ENCODE results near the gene GNG14. TPM values are rescaled to one million over a fixed set of nuclear protein-coding genes. Genes with fewer than 3 reads are reported as not detected.

GNG14 gene
- total RNA-seq, 1 donor from 2014 or later = not detected

DNA sequence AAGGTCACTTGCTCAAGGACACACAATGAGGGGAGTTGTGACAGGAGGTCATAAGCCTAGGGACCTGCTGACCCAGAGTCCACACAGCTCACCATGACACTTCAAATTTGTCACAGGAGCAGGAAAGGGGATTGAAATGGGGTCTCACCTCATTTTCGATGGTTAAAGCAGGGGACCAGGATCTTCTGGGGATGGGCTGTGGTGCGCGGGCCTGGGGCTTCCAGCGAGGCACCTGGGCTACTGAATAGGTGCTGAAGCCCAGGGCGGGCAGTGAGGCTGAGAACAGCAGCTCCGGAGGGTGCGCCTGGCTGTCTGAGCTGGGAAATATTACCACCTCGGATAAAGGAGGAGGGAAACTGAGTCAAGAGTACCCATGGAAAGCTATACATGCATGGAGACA is 32.3 kb upstream of the GNG14 start:
- Histone ChIP-seq H3K27me3 (ENCODE audit: control insufficient read depth, insufficient read depth, low read length) (no peaks in the 10 kb centered on the region), H3K36me3 (ENCODE audit: control insufficient read depth, insufficient read depth, low read length) (peaks cover 5% of the 10 kb centered on the region), H3K4me3 (ENCODE audit: low read depth, low read length) (no peak overlapping the region)
- TF ChIP-seq, protein P1, sequence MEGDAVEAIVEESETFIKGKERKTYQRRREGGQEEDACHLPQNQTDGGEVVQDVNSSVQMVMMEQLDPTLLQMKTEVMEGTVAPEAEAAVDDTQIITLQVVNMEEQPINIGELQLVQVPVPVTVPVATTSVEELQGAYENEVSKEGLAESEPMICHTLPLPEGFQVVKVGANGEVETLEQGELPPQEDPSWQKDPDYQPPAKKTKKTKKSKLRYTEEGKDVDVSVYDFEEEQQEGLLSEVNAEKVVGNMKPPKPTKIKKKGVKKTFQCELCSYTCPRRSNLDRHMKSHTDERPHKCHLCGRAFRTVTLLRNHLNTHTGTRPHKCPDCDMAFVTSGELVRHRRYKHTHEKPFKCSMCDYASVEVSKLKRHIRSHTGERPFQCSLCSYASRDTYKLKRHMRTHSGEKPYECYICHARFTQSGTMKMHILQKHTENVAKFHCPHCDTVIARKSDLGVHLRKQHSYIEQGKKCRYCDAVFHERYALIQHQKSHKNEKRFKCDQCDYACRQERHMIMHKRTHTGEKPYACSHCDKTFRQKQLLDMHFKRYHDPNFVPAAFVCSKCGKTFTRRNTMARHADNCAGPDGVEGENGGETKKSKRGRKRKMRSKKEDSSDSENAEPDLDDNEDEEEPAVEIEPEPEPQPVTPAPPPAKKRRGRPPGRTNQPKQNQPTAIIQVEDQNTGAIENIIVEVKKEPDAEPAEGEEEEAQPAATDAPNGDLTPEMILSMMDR (IDR thresholded peaks at IDR 0.05; ENCODE audit: insufficient read depth, low read length, severe bottlenecking) = no peak
- FAIRE-seq (no peak), DNase-seq (ENCODE audit: low read depth) (no peak)

DNA sequence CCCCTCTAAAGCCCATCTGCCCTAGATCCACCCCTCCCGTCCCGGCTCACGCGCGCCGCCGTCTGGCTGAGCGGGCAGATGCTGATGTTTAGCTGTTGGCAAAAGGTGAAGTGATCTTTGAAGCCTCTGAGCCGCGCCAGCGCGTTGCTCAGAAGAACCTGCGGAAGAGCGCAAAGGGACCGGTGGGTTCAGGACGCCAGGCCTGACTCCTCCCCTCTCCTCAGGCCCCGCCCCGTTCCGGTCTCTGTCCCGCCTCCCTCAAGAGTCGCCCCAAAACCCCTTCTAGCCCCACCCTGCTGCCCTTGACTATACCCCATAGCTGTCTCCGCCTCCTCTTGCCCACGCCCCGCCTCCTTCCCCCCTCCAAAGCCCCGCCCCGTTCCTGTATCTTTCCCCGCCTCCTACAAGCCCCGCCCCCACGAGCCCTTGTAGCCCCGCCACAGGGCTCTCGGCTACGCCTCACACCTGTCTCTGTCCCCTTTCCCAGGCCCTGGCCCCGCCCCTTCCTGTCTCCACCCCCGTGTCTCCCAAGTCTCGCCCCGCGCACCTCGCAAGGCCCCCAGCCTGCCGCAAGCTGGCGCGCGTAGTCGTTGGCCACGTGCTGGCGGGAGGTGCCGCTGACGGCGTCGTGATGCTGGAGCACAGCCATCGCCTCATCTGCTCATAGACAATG is 30.8 kb upstream of the GNG14 start:
- peaks cover 10% of the 10 kb centered on the region for H3K36me3 ChIP-seq (ENCODE audit: control insufficient read depth, insufficient read depth, low read length)
- no peak for FAIRE-seq
- TF ChIP-seq, protein P1 (IDR thresholded peaks at IDR 0.05; ENCODE audit: insufficient read depth, low read length, severe bottlenecking) = no peak
- H3K4me3 ChIP-seq (ENCODE audit: low read depth, low read length) = no peak overlapping the region
- no peaks in the 10 kb centered on the region for H3K27me3 ChIP-seq (ENCODE audit: control insufficient read depth, insufficient read depth, low read length)
- no peak for DNase-seq (ENCODE audit: low read depth)

DNA sequence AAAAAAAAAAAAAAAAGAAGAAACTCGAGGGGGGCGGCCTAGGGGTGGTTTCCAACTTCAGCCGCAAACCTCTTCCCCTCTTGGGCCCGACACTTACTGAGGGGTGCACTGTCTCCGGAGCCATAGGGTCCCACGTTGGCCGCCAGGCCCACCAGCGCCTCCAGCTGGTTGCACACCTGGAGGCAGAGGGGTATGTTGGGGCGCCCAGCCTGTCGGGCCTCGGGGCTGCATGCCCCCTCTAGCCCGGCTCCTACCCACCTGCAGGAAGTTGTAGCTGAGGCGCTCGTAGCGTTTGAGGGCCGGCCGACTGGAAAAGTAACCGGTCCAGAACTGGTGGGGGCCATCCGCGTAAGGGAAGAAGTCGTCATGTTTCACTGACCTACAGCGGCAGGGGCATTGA is 29.8 kb upstream of the GNG14 start:
- H3K36me3 ChIP-seq (ENCODE audit: control insufficient read depth, insufficient read depth, low read length) = peaks cover 10% of the 10 kb centered on the region
- H3K27me3 ChIP-seq (ENCODE audit: control insufficient read depth, insufficient read depth, low read length) = no peaks in the 10 kb centered on the region
- TF ChIP-seq, protein P1 (IDR thresholded peaks at IDR 0.05; ENCODE audit: insufficient read depth, low read length, severe bottlenecking) = no peak
- no peak overlapping the region for H3K4me3 ChIP-seq (ENCODE audit: low read depth, low read length)
- FAIRE-seq = no peak
- no peak for DNase-seq (ENCODE audit: low read depth)

DNA sequence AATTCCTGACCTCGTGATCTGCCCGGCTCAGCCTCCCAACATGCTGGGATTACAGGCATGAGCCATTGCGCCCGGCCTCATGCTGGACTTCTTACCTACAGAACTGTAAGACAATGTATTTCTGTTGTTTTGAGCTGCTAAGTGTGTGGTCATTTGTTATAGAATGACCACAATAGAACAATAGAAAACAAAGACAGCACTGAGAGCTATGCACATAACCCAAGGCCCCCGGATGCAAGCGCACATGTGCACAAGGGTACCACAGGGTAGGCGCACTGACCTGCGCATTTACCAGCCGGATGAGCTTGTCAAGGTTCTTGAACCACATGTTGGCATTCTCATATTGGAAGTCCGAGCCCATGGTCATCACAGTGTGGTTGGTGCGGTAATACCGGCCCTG is 26.8 kb upstream of the GNG14 start:
- DNase-seq (ENCODE audit: low read depth) (no peak), FAIRE-seq (no peak)
- no peak overlapping the region for H3K4me3 ChIP-seq (ENCODE audit: low read depth, low read length)
- no peaks in the 10 kb centered on the region for H3K27me3 ChIP-seq (ENCODE audit: control insufficient read depth, insufficient read depth, low read length)
- peaks cover 16% of the 10 kb centered on the region for H3K36me3 ChIP-seq (ENCODE audit: control insufficient read depth, insufficient read depth, low read length)
- TF ChIP-seq, protein P1 (IDR thresholded peaks at IDR 0.05; ENCODE audit: insufficient read depth, low read length, severe bottlenecking) = no peak

DNA sequence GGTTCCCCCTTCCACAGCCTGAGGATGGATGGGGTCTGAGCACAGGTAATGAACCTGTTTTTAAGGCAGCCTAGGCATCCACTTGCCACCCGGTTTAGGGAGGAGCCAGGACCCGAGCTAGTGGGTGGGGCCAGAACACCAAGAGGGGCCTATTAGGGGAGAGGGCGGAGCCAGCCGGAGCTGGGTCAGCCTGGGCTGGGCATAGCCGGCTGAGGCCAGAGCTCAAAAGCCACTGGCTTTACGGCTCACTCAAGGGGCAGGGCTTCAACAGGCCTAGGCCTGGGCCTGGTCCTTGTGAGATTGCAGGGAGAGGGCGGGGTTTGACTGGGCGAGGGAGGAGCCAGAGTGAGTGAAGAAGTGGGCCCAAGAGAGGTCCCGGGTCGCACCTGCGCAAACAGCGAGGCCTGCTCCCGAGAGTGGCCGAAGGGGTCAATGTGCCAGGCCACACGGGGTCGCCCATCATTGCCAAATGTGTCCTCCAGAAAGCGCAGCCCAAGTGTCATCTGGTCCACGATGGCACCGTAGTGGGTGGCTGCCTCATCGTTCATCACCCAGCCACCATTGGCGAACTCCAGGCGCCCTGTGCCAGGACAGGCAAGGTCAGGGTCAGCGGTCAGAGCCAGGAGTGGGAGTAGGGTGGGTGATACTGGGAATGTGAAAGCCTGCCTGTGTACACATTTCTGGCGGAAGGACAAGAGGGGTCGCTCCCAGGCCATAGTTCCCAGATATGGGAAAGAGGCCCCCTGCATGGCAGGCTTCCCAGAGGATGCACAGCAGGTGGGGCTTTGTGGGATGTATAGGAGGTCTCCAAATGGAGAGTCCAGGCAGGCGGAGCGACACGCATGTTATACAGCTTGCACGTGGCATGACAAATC is 23.2 kb upstream of the GNG14 start:
- DNase-seq (ENCODE audit: low read depth) = no peak
- Histone ChIP-seq H3K27me3 (ENCODE audit: control insufficient read depth, insufficient read depth, low read length) (no peaks in the 10 kb centered on the region), H3K36me3 (ENCODE audit: control insufficient read depth, insufficient read depth, low read length) (peaks cover 14% of the 10 kb centered on the region), H3K4me3 (ENCODE audit: low read depth, low read length) (no peak overlapping the region)
- TF ChIP-seq, protein P1 (IDR thresholded peaks at IDR 0.05; ENCODE audit: insufficient read depth, low read length, severe bottlenecking) = no peak
- no peak for FAIRE-seq

Measured in bronchial epithelial cell (primary cell).